MM.1S (cell line): ENCODE measurements around the gene PDGFRB.

Experiments
- DNase-seq: peaks from one replicate; pipeline ENCODE4 v3.0.0-alpha.2; 2015
- H2AFZ ChIP-seq: fragments of 300-600 bp; sonication (generic); 2 replicates; pipeline ENCODE4 v1.6.0; 2016; ENCODE audit warnings: antibody characterized with exemption, low read length
- H3F3A ChIP-seq: fragments of 300-600 bp; sonication (generic); 2 replicates; pipeline ENCODE4 v1.6.1; 2016; ENCODE audit warnings: mild to moderate bottlenecking, antibody characterized with exemption, low read length, moderate library complexity, mixed read lengths; ENCODE audit not compliant: insufficient read depth
- H3K27ac ChIP-seq: fragments of 300-600 bp; sonication (generic); 2 replicates; pipeline ENCODE4 v1.5.1; 2016; ENCODE audit warnings: mild to moderate bottlenecking, low read length
- H3K27me3 ChIP-seq: fragments of 300-600 bp; sonication (generic); replicated peaks from 2 replicates; pipeline ENCODE4 v1.6.0; 2016; ENCODE audit warnings: low read length; ENCODE audit not compliant: insufficient read depth
- H3K36me3 ChIP-seq: fragments of 300-600 bp; sonication (generic); replicated peaks from 2 replicates; pipeline ENCODE4 v1.6.1; 2016; ENCODE audit warnings: mild to moderate bottlenecking, low read length, mixed read lengths; ENCODE audit not compliant: insufficient read depth
- H3K4me1 ChIP-seq: fragments of 300-600 bp; sonication (generic); 2 replicates; pipeline ENCODE4 v1.6.1; 2016; ENCODE audit warnings: low read length, mixed read lengths
- H3K4me2 ChIP-seq: fragments of 300-600 bp; sonication (generic); 2 replicates; pipeline ENCODE4 v1.6.0; 2016; ENCODE audit warnings: low read depth, low read length
- H3K4me3 ChIP-seq: fragments of 300-600 bp; sonication (generic); 2 replicates; pipeline ENCODE4 v1.5.1; 2016; ENCODE audit warnings: low read length, mixed read lengths
- H3K79me2 ChIP-seq: fragments of 300-600 bp; sonication (generic); 2 replicates; pipeline ENCODE4 v1.6.1; 2016; ENCODE audit warnings: mixed run types, low read length, mixed read lengths
- H3K9ac ChIP-seq: fragments of 300-600 bp; sonication (generic); 2 replicates; pipeline ENCODE4 v1.6.1; 2016; ENCODE audit warnings: low read length, mixed read lengths
- H3K9me2 ChIP-seq: fragments of 300-600 bp; sonication (generic); replicated peaks from 2 replicates; pipeline ENCODE4 v1.6.1; 2016; ENCODE audit warnings: mild to moderate bottlenecking, low read length, mixed read lengths; ENCODE audit not compliant: insufficient read depth
- H3K9me3 ChIP-seq: fragments of 300-600 bp; sonication (generic); replicated peaks from 2 replicates; pipeline ENCODE4 v1.6.1; 2016; ENCODE audit warnings: mild to moderate bottlenecking, low read length, mixed read lengths; ENCODE audit not compliant: insufficient read depth
- H4K20me1 ChIP-seq: fragments of 300-600 bp; sonication (generic); 2 replicates; pipeline ENCODE4 v1.6.1; 2016; ENCODE audit warnings: mild to moderate bottlenecking, low read length, moderate library complexity, mixed read lengths; ENCODE audit not compliant: insufficient read depth
- EZH2 ChIP-seq: fragments of 300-600 bp; sonication (generic); optimal IDR thresholded peaks from 2 replicates; pipeline ENCODE3; 2017; ENCODE audit warnings: low read depth, mild to moderate bottlenecking, antibody characterized with exemption, low read length, mixed read lengths
- EZH2phosphoT487 ChIP-seq: fragments of 300-600 bp; sonication (generic); IDR thresholded peaks from 2 replicates; pipeline ENCODE4 v1.6.1; 2018; ENCODE audit warnings: antibody characterized with exemption, low read length
- TF ChIP-seq, protein P1 (sequence below): fragments of 300-600 bp; sonication (generic); IDR thresholded peaks from 2 replicates; pipeline ENCODE4 v1.5.1; 2016; ENCODE audit warnings: antibody characterized with exemption, low read length, mixed read lengths

The PDGFRB gene

DNA sequence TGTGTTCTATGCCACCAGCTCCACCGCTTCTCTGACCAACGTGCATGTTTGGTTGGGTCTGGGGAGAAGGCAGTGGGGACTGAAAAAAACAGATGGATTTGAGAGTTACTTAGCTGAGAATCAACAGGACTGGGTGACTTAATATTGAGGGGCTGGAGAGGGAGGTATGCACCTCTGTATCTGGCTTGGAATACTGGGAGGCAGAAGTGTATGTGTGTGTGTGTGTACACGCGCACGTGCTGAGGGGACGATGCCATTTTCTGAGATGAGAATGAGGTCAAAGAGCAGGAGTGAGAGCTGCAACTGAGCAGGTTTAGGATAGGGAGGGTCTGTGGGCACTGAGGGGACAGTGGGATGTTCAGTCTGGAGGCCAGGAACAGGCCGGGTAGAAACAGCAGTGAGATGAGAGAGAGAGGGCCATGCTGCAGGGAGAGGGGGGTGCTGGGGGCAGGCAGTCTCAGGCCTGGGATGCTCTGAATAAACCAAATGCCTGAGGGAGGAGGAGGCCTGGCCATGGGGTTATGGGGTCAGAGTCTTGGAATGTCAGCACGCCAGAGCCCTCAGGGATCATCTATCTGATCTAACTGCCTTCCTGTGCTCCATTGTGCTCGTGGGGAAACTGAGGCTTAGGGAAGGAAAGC is 14.0 kb downstream of the PDGFRB start:
- Histone ChIP-seq H3K4me1 (no peaks in the 10 kb centered on the region), H3K9ac (no peak overlapping the region)

DNA sequence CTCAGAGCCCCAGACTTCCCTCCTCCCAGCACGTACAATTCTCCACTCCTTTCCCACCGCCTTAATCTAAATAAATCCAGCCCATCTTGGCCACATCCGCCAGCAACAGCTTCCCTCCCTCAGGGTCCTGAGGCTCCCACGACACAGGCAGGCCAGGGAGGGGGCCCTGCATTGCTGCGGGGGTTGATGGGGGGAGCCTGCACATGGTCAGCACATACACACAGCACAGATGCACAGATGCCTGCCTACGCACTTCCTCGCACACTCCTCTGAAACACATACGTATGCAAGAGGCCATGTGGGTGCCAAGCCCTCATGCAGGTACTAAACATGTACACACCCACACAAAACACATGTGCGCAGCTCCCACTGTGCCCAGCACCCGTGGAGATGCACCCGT is 14.8 kb downstream of the PDGFRB start:
- H3K4me2 ChIP-seq = no peak overlapping the region
- H3K9me2 ChIP-seq = no peaks in the 10 kb centered on the region
- no peaks in the 10 kb centered on the region for H3K9me3 ChIP-seq
- H3K9ac ChIP-seq = no peak overlapping the region
- no peaks in the 10 kb centered on the region for H3K36me3 ChIP-seq
- no peak overlapping the region for H3K27ac ChIP-seq
- H3K27me3 ChIP-seq = no peaks in the 10 kb centered on the region
- H3K79me2 ChIP-seq = no peaks in the 10 kb centered on the region
- H3K4me1 ChIP-seq = no peaks in the 10 kb centered on the region
- TF ChIP-seq EZH2 = no peak
- TF ChIP-seq, protein P1, sequence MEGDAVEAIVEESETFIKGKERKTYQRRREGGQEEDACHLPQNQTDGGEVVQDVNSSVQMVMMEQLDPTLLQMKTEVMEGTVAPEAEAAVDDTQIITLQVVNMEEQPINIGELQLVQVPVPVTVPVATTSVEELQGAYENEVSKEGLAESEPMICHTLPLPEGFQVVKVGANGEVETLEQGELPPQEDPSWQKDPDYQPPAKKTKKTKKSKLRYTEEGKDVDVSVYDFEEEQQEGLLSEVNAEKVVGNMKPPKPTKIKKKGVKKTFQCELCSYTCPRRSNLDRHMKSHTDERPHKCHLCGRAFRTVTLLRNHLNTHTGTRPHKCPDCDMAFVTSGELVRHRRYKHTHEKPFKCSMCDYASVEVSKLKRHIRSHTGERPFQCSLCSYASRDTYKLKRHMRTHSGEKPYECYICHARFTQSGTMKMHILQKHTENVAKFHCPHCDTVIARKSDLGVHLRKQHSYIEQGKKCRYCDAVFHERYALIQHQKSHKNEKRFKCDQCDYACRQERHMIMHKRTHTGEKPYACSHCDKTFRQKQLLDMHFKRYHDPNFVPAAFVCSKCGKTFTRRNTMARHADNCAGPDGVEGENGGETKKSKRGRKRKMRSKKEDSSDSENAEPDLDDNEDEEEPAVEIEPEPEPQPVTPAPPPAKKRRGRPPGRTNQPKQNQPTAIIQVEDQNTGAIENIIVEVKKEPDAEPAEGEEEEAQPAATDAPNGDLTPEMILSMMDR = no peak
- no peak for TF ChIP-seq EZH2phosphoT487
- no peaks in the 10 kb centered on the region for H3F3A ChIP-seq
- H3K4me3 ChIP-seq = no peak overlapping the region
- H4K20me1 ChIP-seq = no peaks in the 10 kb centered on the region
- no peak for DNase-seq
- H2AFZ ChIP-seq = no peak overlapping the region

More for the DNA sequence above, 14.0 kb downstream of the PDGFRB start:
- H4K20me1 ChIP-seq = no peaks in the 10 kb centered on the region
- H3K79me2 ChIP-seq = no peaks in the 10 kb centered on the region
- TF ChIP-seq, protein P1 = no peak
- no peak for TF ChIP-seq EZH2
- TF ChIP-seq EZH2phosphoT487 = no peak
- H3K4me3 ChIP-seq = no peak overlapping the region
- H3F3A ChIP-seq = no peaks in the 10 kb centered on the region
- no peaks in the 10 kb centered on the region for H3K9me3 ChIP-seq
- no peaks in the 10 kb centered on the region for H3K27me3 ChIP-seq
- H2AFZ ChIP-seq = no peak overlapping the region
- H3K4me2 ChIP-seq = no peak overlapping the region
- DNase-seq = no peak
- no peaks in the 10 kb centered on the region for H3K9me2 ChIP-seq
- H3K27ac ChIP-seq = no peak overlapping the region
- H3K36me3 ChIP-seq = no peaks in the 10 kb centered on the region

DNA sequence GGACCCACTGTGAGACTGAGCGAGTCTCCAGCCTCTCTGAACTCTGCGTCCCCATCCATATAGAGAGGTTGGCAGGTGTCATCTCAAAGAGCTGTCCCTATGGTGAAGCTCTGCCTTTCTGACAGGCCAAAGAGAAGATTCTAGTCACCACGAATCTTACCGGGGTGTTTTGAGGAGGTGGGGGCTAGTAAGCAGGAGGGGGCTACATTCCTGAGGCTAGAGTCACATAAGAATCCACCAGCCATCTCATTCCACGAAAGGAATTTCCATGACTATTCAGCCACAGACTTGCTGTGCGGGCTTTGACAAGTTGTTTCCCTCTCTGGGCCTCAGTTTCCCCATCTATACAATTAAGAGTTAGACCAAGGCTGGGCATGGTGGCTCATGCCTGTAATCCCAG is 16.3 kb downstream of the PDGFRB start:
- H3F3A ChIP-seq = no peaks in the 10 kb centered on the region
- no peak overlapping the region for H3K4me3 ChIP-seq
- no peaks in the 10 kb centered on the region for H3K9me3 ChIP-seq
- no peak overlapping the region for H3K9ac ChIP-seq
- TF ChIP-seq EZH2 (no peak), EZH2phosphoT487 (no peak)
- TF ChIP-seq, protein P1 = no peak
- no peaks in the 10 kb centered on the region for H3K9me2 ChIP-seq
- H3K4me1 ChIP-seq = no peaks in the 10 kb centered on the region
- H3K36me3 ChIP-seq = no peaks in the 10 kb centered on the region
- H4K20me1 ChIP-seq = no peaks in the 10 kb centered on the region
- no peak for DNase-seq
- no peak overlapping the region for H3K27ac ChIP-seq
- no peaks in the 10 kb centered on the region for H3K79me2 ChIP-seq
- no peak overlapping the region for H3K4me2 ChIP-seq
- H2AFZ ChIP-seq = no peak overlapping the region
- peaks cover 4% of the 10 kb centered on the region for H3K27me3 ChIP-seq
